Measurements from ENCODE around the gene MED13L. TPM values are rescaled to one million over a fixed set of nuclear protein-coding genes. Genes with fewer than 3 reads are reported as not detected.

The MED13L gene
- total RNA-seq, 2 experiments from 2014 or later, result 25.7 to 40.1 TPM

- no peak overlapping the region for H3K27ac ChIP-seq (ENCODE audit: low read depth, low read length, poor library complexity, severe bottlenecking)
- CTCF ChIA-PET (ENCODE audit: unreplicated experiment), result no interaction called here
- H4K20me1 ChIP-seq (ENCODE audit: insufficient read depth, low read length), result 0 out of 2 replicates have a peak, but pooled peaks cover 5% of the 10 kb centered on the region
- POLR2A ChIA-PET, result interaction anchor here (0.8 kb wide), 1 partner anchor 11 kb away, joined by 4 read pairs; no protein-coding TSS in a partner anchor
- H3K9me3 ChIP-seq (ENCODE audit: low read length), result no peaks in the 10 kb centered on the region
- no peaks in the 10 kb centered on the region for H3K79me2 ChIP-seq (ENCODE audit: insufficient read depth, low read depth, low read length)
- no peaks in the 10 kb centered on the region for H3K9me2 ChIP-seq (ENCODE audit: insufficient read depth, low read length)
- no peak for TF ChIP-seq EZH2phosphoT487 (IDR thresholded peaks at IDR 0.05; ENCODE audit: borderline replicate concordance, low read depth, low read length)
- TF ChIP-seq CTCF (conservative IDR thresholded peaks at IDR 0.05; ENCODE audit: low read length), result no peak
- intact Hi-C loops (cut with micrococcal nuclease; ENCODE audit: unreplicated experiment), result loop anchor here (2.0 to 10.0 kb wide), 2 partner anchors 237 to 605 kb away; no protein-coding TSS in a partner anchor
- H2AFZ ChIP-seq (ENCODE audit: low read length), result no peak overlapping the region
- peaks cover 7% of the 10 kb centered on the region; the same call in 1 of the 2 replicates for H3K36me3 ChIP-seq (ENCODE audit: insufficient read depth, low read length)
- H3K4me3 ChIP-seq (ENCODE audit: low read depth, low read length, poor library complexity, severe bottlenecking), result no peak overlapping the region
- no peak for DNase-seq (ENCODE audit: low spot score)
- no TSS peak for BruUV-seq (replicated peaks)
- H3K4me1 ChIP-seq (ENCODE audit: insufficient read depth, low read length, poor library complexity, severe bottlenecking), result peaks cover 5% of the 10 kb centered on the region
- H3K4me2 ChIP-seq (ENCODE audit: low read length), result no peak overlapping the region
Measured at GRCh38 chr12:115999582-115999981, 277.9 kb downstream of the MED13L start.

- H3K9me3 ChIP-seq (ENCODE audit: low read length), result no peaks in the 10 kb centered on the region
- intact Hi-C loops (cut with micrococcal nuclease; ENCODE audit: unreplicated experiment), result loop anchor here (2.0 to 10.0 kb wide), 2 partner anchors 238 to 606 kb away; no protein-coding TSS in a partner anchor
- 0 out of 2 replicates have a peak, but pooled peaks cover 5% of the 10 kb centered on the region for H4K20me1 ChIP-seq (ENCODE audit: insufficient read depth, low read length)
- H3K79me2 ChIP-seq (ENCODE audit: insufficient read depth, low read depth, low read length), result no peaks in the 10 kb centered on the region
- peaks cover 7% of the 10 kb centered on the region; the same call in 1 of the 2 replicates for H3K36me3 ChIP-seq (ENCODE audit: insufficient read depth, low read length)
- H2AFZ ChIP-seq (ENCODE audit: low read length), result no peak overlapping the region
- peaks cover 5% of the 10 kb centered on the region for H3K4me1 ChIP-seq (ENCODE audit: insufficient read depth, low read length, poor library complexity, severe bottlenecking)
- H3K9me2 ChIP-seq (ENCODE audit: insufficient read depth, low read length), result no peaks in the 10 kb centered on the region
- ChIA-PET POLR2A (interaction anchor here (0.8 kb wide), 1 partner anchor 11 kb away, joined by 4 read pairs; no protein-coding TSS in a partner anchor), CTCF (ENCODE audit: unreplicated experiment) (no interaction called here)
- no peak overlapping the region for H3K4me3 ChIP-seq (ENCODE audit: low read depth, low read length, poor library complexity, severe bottlenecking)
- no peak overlapping the region for H3K4me2 ChIP-seq (ENCODE audit: low read length)
- no TSS peak for BruUV-seq (replicated peaks)
- no peak overlapping the region for H3K27ac ChIP-seq (ENCODE audit: low read depth, low read length, poor library complexity, severe bottlenecking)
- DNase-seq (ENCODE audit: low spot score), result no peak
- no peak for TF ChIP-seq CTCF (conservative IDR thresholded peaks at IDR 0.05; ENCODE audit: low read length)
- no peak for TF ChIP-seq EZH2phosphoT487 (IDR thresholded peaks at IDR 0.05; ENCODE audit: borderline replicate concordance, low read depth, low read length)
Measured at GRCh38 chr12:115998794-115999478, 278.6 kb downstream of the MED13L start.

Measured in OCI-LY7 (cell line).